GM23338 (cell line): Measurements from ENCODE around the gene UBE2G2. TPM values are rescaled to one million over a fixed set of nuclear protein-coding genes. Genes with fewer than 3 reads are reported as not detected.

Source experiments
- ATAC-seq: fragments of 200-7000 bp; cut with Tn5 transposase; 3 replicates; pipeline ENCODE4 v1.9.1; 2020
- DNase-seq: peaks from one replicate; pipeline ENCODE4 v3.0.0-alpha.2; 2015; ENCODE audit warnings: low spot score
- H2AFZ ChIP-seq: fragments of 200-600 bp; sonication (generic); 2 replicates; pipeline ENCODE4 v1.8.0; 2016; ENCODE audit warnings: antibody characterized with exemption, mild to moderate bottlenecking, moderate library complexity
- H3F3A ChIP-seq: fragments of 200-600 bp; sonication (generic); replicated peaks from 2 replicates; pipeline ENCODE4 v1.8.0; 2017; ENCODE audit warnings: antibody characterized with exemption, mixed run types, low read depth
- H3K27ac ChIP-seq: fragments of 200-600 bp; sonication (generic); 2 replicates; pipeline ENCODE4 v1.6.1; 2016; ENCODE audit warnings: low read depth
- H3K27me3 ChIP-seq: fragments of 200-600 bp; sonication (generic); 2 replicates; pipeline ENCODE4 v1.8.0; 2016; ENCODE audit warnings: mild to moderate bottlenecking, mixed run types, moderate library complexity; ENCODE audit not compliant: insufficient read depth
- H3K36me3 ChIP-seq: fragments of 200-600 bp; sonication (generic); 2 replicates; pipeline ENCODE4 v1.8.0; 2016; ENCODE audit warnings: mild to moderate bottlenecking; ENCODE audit not compliant: insufficient read depth
- H3K4me1 ChIP-seq: fragments of 200-600 bp; sonication (generic); 2 replicates; pipeline ENCODE4 v1.8.0; 2016; ENCODE audit warnings: mild to moderate bottlenecking, moderate library complexity; ENCODE audit not compliant: insufficient read depth
- H3K4me2 ChIP-seq: fragments of 200-600 bp; sonication (generic); 2 replicates; pipeline ENCODE4 v1.7.1; 2017; ENCODE audit warnings: mixed run types
- H3K4me3 ChIP-seq: fragments of 200-600 bp; sonication (generic); 2 replicates; pipeline ENCODE4 v1.6.1; 2016; ENCODE audit warnings: mixed run types
- H3K79me2 ChIP-seq: fragments of 200-600 bp; sonication (generic); replicated peaks from 2 replicates; pipeline ENCODE4 v1.8.0; 2017; ENCODE audit warnings: mild to moderate bottlenecking; ENCODE audit not compliant: insufficient read depth
- H3K9me2 ChIP-seq: fragments of 200-600 bp; sonication (generic); 2 replicates; pipeline ENCODE4 v1.8.0; 2017; ENCODE audit not compliant: insufficient read depth
- H4K20me1 ChIP-seq: fragments of 200-600 bp; sonication (generic); replicated peaks from 2 replicates; pipeline ENCODE4 v1.8.0; 2017; ENCODE audit warnings: mild to moderate bottlenecking; ENCODE audit not compliant: insufficient read depth
- H3K27ac Mint-ChIP-seq: 2 replicates; pipeline ENCODE4 v1.8.0; 2020; ENCODE audit warnings: inconsistent platforms, mild to moderate bottlenecking, moderate library complexity, mixed read lengths
- H3K27me3 Mint-ChIP-seq: 3 replicates; pipeline ENCODE4 v1.8.0; 2022; ENCODE audit warnings: low read depth, mild to moderate bottlenecking, moderate library complexity, mixed read lengths, inconsistent platforms; ENCODE audit not compliant: insufficient read depth, poor library complexity
- H3K36me3 Mint-ChIP-seq: 3 replicates; pipeline ENCODE4 v1.8.0; 2021; ENCODE audit warnings: low read depth, mild to moderate bottlenecking, inconsistent platforms, moderate library complexity, mixed read lengths
- H3K4me1 Mint-ChIP-seq: 3 replicates; pipeline ENCODE4 v1.8.0; 2020; ENCODE audit warnings: mild to moderate bottlenecking, inconsistent platforms, mixed read lengths
- H3K4me3 Mint-ChIP-seq: 3 replicates; pipeline ENCODE4 v1.8.0; 2021; ENCODE audit warnings: moderate library complexity, mild to moderate bottlenecking, inconsistent platforms, mixed read lengths
- H3K9me3 Mint-ChIP-seq: 3 replicates; pipeline ENCODE4 v1.8.0; 2020; ENCODE audit warnings: moderate library complexity, mild to moderate bottlenecking, inconsistent platforms, mixed read lengths
- CREB1 ChIP-seq: fragments of 250-450 bp; sonication (Bioruptor Pico); IDR thresholded peaks from 2 replicates; pipeline ENCODE4 v1.5.0; 2020; ENCODE audit warnings: low read depth, mild to moderate bottlenecking, moderate library complexity
- ETS1 ChIP-seq: IDR thresholded peaks from 2 replicates; pipeline ENCODE4 v1.6.1; 2016; ENCODE audit warnings: antibody characterized with exemption
- EZH2 ChIP-seq: fragments of 200-600 bp; sonication (generic); IDR thresholded peaks from one replicate; pipeline ENCODE4 v1.8.0; 2017; ENCODE audit warnings: antibody characterized with exemption, mild to moderate bottlenecking, low read depth; ENCODE audit not compliant: unreplicated experiment
- EZH2phosphoT487 ChIP-seq: fragments of 200-600 bp; sonication (generic); IDR thresholded peaks from one replicate; pipeline ENCODE4 v1.8.1; 2018; ENCODE audit warnings: antibody characterized with exemption; ENCODE audit not compliant: unreplicated experiment
- JUNB ChIP-seq: IDR thresholded peaks from one replicate; pipeline ENCODE4 v1.6.1; 2016; ENCODE audit warnings: antibody characterized with exemption; ENCODE audit not compliant: unreplicated experiment
- REST ChIP-seq: IDR thresholded peaks from one replicate; pipeline ENCODE4 v1.6.1; 2018; ENCODE audit warnings: antibody characterized with exemption; ENCODE audit not compliant: unreplicated experiment
- ZNF114 ChIP-seq: fragments of 250-450 bp; sonication (Bioruptor Pico); IDR thresholded peaks from 2 replicates; pipeline ENCODE4 v1.5.0; 2020; ENCODE audit warnings: mild to moderate bottlenecking, moderate library complexity
- polyA plus RNA-seq: library from polyadenylated mRNA; unstranded; fragments of >200 nt; fragmentation: Nextera tagmentation; extraction: Ambion mirVana; gene quantifications from 2 replicates; pipeline ENCODE4 v1.2.1, GENCODE V29; 2016
- total RNA-seq: library from RNA; depleted of rRNA; stranded (reverse); fragments of >200 nt; shearing (Covaris generic); gene quantifications from 2 replicates; pipeline ENCODE4 v1.2.3, GENCODE V29; 2014

UBE2G2 gene
- total and polyA plus RNA-seq, 2 experiments from 2014 or later = 66.4 to 100 TPM

GRCh38 chr21:44793592-44794374 is 7.8 kb downstream of the UBE2G2 start:
- H3K36me3 Mint-ChIP-seq = peaks cover 68% of the 10 kb centered on the region
- H3K27ac Mint-ChIP-seq = no peak overlapping the region
- H3F3A ChIP-seq = peaks cover 3% of the 10 kb centered on the region; the same call in 1 of the 2 replicates

More at GRCh38 chr21:44793592-44794374, 7.8 kb downstream of the UBE2G2 start:
- no peak for TF ChIP-seq JUNB
- no peak for TF ChIP-seq ZNF114
- TF ChIP-seq EZH2 = no peak
- no peak for TF ChIP-seq EZH2phosphoT487
- TF ChIP-seq CREB1 (CRISPR knock-in tag) = no peak
- no peak for TF ChIP-seq ETS1
- TF ChIP-seq REST = no peak
- Histone ChIP-seq H4K20me1 (peaks cover 44% of the 10 kb centered on the region), H3K4me3 (no peak overlapping the region), H3K27me3 (no peaks in the 10 kb centered on the region), H3K27ac (0 out of 2 replicates have a peak overlapping the region, but pooled peaks have one; percentile 3), H3K79me2 (peaks cover 98% of the 10 kb centered on the region), H3K9me2 (no peaks in the 10 kb centered on the region), H2AFZ (no peak overlapping the region), H3K4me1 (peaks cover 5% of the 10 kb centered on the region; the same call in 1 of the 2 replicates), H3K4me2 (no peak overlapping the region), H3K36me3 (peaks cover 3% of the 10 kb centered on the region; the same call in 1 of the 2 replicates)
- ATAC-seq (no peak), DNase-seq (no peak)
- H3K4me1 Mint-ChIP-seq = peaks cover 20% of the 10 kb centered on the region
- peaks cover 12% of the 10 kb centered on the region for H3K27me3 Mint-ChIP-seq
- no peaks in the 10 kb centered on the region for H3K9me3 Mint-ChIP-seq
- H3K4me3 Mint-ChIP-seq = no peak overlapping the region
